Measurements from ENCODE around the gene SLC2A8.
A peak's percentile ranks its signal among the peaks of the same experiment; 100 is the strongest.

SLC2A8 gene

GRCh38 chr9:127384016-127384730, 12.8 kb upstream of the SLC2A8 start:
- DNase-seq (ENCODE audit: low spot score): no peak

GRCh38 chr9:127384901-127385300, 12.1 kb upstream of the SLC2A8 start:
- no peak for DNase-seq (ENCODE audit: low spot score)

GRCh38 chr9:127386249-127386648, 10.7 kb upstream of the SLC2A8 start:
- DNase-seq (ENCODE audit: low spot score): no peak

GRCh38 chr9:127386981-127387380, 10.0 kb upstream of the SLC2A8 start:
- no peak for DNase-seq (ENCODE audit: low spot score)

- DNase-seq (ENCODE audit: low spot score): no peak
These were observed 8.7 kb upstream of the SLC2A8 start for GRCh38 chr9:127388037-127388855.

- no peak for DNase-seq (ENCODE audit: low spot score)
These were observed 8.1 kb upstream of the SLC2A8 start for GRCh38 chr9:127388856-127389238.

GRCh38 chr9:127389381-127390247, 7.4 kb upstream of the SLC2A8 start:
- DNase-seq (ENCODE audit: low spot score): no peak

- no peak for DNase-seq (ENCODE audit: low spot score)
These were observed 6.8 kb upstream of the SLC2A8 start for GRCh38 chr9:127390248-127390545.

- DNase-seq (ENCODE audit: low spot score): no peak
These were observed 6.4 kb upstream of the SLC2A8 start for GRCh38 chr9:127390563-127390962.

GRCh38 chr9:127392166-127392565, 4.8 kb upstream of the SLC2A8 start:
- no peak for DNase-seq (ENCODE audit: low spot score)

- no peak for DNase-seq (ENCODE audit: low spot score)
These were observed 4.0 kb upstream of the SLC2A8 start for GRCh38 chr9:127392976-127393375.

GRCh38 chr9:127393645-127394044, 3.3 kb upstream of the SLC2A8 start:
- DNase-seq (ENCODE audit: low spot score): no peak

- no peak for DNase-seq (ENCODE audit: low spot score)
These were observed 1.3 kb upstream of the SLC2A8 start for GRCh38 chr9:127395497-127396252.

- DNase-seq (ENCODE audit: low spot score): no peak
These were observed 639 bp upstream of the SLC2A8 start for GRCh38 chr9:127396253-127396807.

- DNase-seq (ENCODE audit: low spot score): peak; percentile 33
These were observed 791 bp downstream of the SLC2A8 start for GRCh38 chr9:127397646-127398274.

- no peak for DNase-seq (ENCODE audit: low spot score)
These were observed 1.3 kb downstream of the SLC2A8 start for GRCh38 chr9:127398275-127398647.

GRCh38 chr9:127398715-127399400, 1.9 kb downstream of the SLC2A8 start:
- DNase-seq (ENCODE audit: low spot score): no peak

- no peak for DNase-seq (ENCODE audit: low spot score)
These were observed 2.8 kb downstream of the SLC2A8 start for GRCh38 chr9:127399736-127400269.

- no peak for DNase-seq (ENCODE audit: low spot score)
These were observed 5.6 kb downstream of the SLC2A8 start for GRCh38 chr9:127402401-127403090.
